Measurements from ENCODE around the gene PM20D1. TPM values are rescaled to one million over a fixed set of nuclear protein-coding genes. Genes with fewer than 3 reads are reported as not detected.
"Not testable (repeated sequence)": the region's sequence is repeated elsewhere in the genome, so short reads cannot be mapped to it uniquely, and the experiment has no call there.

The PM20D1 gene
- total and polyA plus RNA-seq, 3 experiments from 2014 or later: 0.31 to 2.6 (median 0.38) TPM

DNA sequence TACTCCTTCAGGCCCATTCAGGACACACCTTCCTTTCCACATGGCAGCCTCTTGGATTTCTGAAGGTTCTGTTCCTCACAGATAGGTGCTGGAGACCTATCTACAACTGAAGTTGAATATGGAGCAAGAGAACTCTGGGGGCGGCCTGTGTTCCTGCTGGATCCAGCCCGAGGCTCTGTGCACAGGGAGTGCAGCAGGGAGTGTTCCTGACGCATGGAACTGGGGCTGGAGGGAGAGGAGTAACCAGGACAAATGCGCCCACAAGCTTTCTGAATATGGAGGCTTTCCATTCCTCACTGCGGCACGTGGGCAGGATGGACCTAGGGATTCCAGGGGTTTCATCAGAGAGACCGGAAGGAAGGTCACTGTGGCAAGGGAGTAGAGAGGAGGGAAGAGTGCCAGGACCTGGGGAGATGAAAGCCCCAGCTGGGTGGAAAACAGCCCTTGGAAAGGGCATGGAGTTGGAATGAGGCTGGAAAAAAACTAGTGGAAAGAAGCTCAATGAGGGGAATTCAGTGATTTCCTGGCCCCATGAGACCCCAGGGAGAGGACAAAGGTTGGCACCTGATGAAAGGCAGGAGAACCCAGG, 12.5 kb downstream of the PM20D1 start:
- no peak overlapping the region for H3K27ac ChIP-seq (ENCODE audit: low read depth, low read length)
- no peaks in the 10 kb centered on the region for H3K27me3 Mint-ChIP-seq
- H3K4me1 Mint-ChIP-seq: no peaks in the 10 kb centered on the region
- CTCF ChIA-PET: interaction anchor here (1.0 kb wide), 1 partner anchor 10 kb away, joined by 3 read pairs; no protein-coding TSS in a partner anchor
- no peaks in the 10 kb centered on the region for H3K9me3 ChIP-seq (ENCODE audit: low read length)
- no peaks in the 10 kb centered on the region for H3K36me3 ChIP-seq (ENCODE audit: insufficient read depth, low read length)
- peaks cover 2 to 3% (median 2%) of the 10 kb centered on the region in 3 donors for H3K36me3 Mint-ChIP-seq
- no peaks in the 10 kb centered on the region for H3K9me3 Mint-ChIP-seq
- POLR2A ChIA-PET: interaction anchor here (0.8 kb wide), 1 partner anchor 22 kb away, joined by 3 read pairs; no protein-coding TSS in a partner anchor
- no peak overlapping the region for H3K4me3 ChIP-seq (ENCODE audit: low read length)
- H3K4me3 Mint-ChIP-seq: no peak overlapping the region
- DNase-seq: no peak
- H3K27ac Mint-ChIP-seq: no peak overlapping the region
- no peaks in the 10 kb centered on the region for H3K27me3 ChIP-seq (ENCODE audit: insufficient read depth, low read length, poor library complexity, severe bottlenecking)
- no peaks in the 10 kb centered on the region for H3K4me1 ChIP-seq (ENCODE audit: insufficient read depth, low read length)

- H3K27me3 Mint-ChIP-seq: no peaks in the 10 kb centered on the region
- Histone ChIP-seq H3K36me3 (ENCODE audit: insufficient read depth, low read length) (no peaks in the 10 kb centered on the region), H3K4me1 (ENCODE audit: insufficient read depth, low read length) (no peaks in the 10 kb centered on the region), H3K27ac (ENCODE audit: low read depth, low read length) (no peak overlapping the region), H3K4me3 (ENCODE audit: low read length) (no peak overlapping the region), H3K27me3 (ENCODE audit: insufficient read depth, low read length, poor library complexity, severe bottlenecking) (no peaks in the 10 kb centered on the region), H3K9me3 (ENCODE audit: low read length) (no peaks in the 10 kb centered on the region)
- peaks cover 1 to 3% (median 2%) of the 10 kb centered on the region in 3 donors for H3K36me3 Mint-ChIP-seq
- ChIA-PET CTCF (no interaction called here), POLR2A (no interaction called here)
- no peaks in the 10 kb centered on the region for H3K9me3 Mint-ChIP-seq
- H3K27ac Mint-ChIP-seq: no peak overlapping the region
- DNase-seq: no peak
- H3K4me3 Mint-ChIP-seq: no peak overlapping the region
- H3K4me1 Mint-ChIP-seq: no peaks in the 10 kb centered on the region
Measured at GRCh38 chr1:205834751-205835150, 15.2 kb downstream of the PM20D1 start.

DNA sequence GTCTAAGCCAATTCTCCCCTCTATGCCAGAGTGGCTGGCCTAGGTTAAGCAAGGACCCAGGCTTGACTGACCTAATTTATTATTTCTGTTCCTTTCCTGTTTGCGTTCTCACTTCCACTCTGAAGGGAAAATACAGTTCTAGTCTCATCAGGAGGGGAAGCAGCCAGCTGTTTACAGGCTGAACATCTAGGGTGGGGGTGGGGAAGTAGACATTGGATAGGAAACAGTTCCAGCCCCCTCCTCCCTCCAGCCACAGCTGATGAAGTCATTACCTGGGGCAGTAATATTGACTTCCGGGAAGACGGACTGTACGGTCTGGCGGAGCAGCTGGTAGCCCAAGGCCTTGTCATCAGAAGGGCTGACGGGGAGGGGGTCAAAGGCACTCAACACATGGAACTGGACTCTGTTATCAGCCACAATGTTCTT, 17.6 kb downstream of the PM20D1 start:
- H3K27me3 Mint-ChIP-seq: no peaks in the 10 kb centered on the region
- H3K4me1 Mint-ChIP-seq: no peaks in the 10 kb centered on the region
- POLR2A ChIA-PET: no interaction called here
- H3K36me3 Mint-ChIP-seq: peaks cover under 1 to 7% (median 1%) of the 10 kb centered on the region in 3 donors
- Histone ChIP-seq H3K27me3 (ENCODE audit: insufficient read depth, low read length, poor library complexity, severe bottlenecking) (no peaks in the 10 kb centered on the region), H3K9me3 (ENCODE audit: low read length) (no peaks in the 10 kb centered on the region), H3K4me1 (ENCODE audit: insufficient read depth, low read length) (no peaks in the 10 kb centered on the region), H3K27ac (ENCODE audit: low read depth, low read length) (no peak overlapping the region), H3K4me3 (ENCODE audit: low read length) (no peak overlapping the region), H3K36me3 (ENCODE audit: insufficient read depth, low read length) (no peaks in the 10 kb centered on the region)
- no peak for DNase-seq
- CTCF ChIA-PET: no interaction called here
- H3K4me3 Mint-ChIP-seq: no peak overlapping the region
- no peaks in the 10 kb centered on the region for H3K9me3 Mint-ChIP-seq
- H3K27ac Mint-ChIP-seq: peak overlapping the region in 1 of 8 donors; percentile 3

DNA sequence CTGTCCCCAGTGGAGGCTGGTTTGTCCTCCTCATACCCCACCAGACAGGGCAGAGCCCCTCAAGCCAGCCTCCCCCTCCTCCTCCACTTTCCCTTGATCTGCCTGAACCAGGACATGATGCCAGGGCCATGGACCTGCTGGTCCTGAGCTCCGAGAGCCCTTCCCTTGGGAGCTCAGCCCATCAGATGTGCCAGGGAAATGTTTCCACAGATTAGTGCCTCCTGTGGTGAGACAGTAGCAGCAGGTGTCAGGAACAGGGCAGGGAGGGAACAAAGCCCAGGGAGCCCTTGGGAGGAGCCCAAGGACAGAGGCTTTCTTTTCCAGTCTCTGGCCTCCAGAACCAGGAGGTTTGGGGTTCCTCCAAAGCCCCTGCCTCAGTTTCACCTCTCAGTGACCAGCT, 22.3 kb downstream of the PM20D1 start:
- POLR2A ChIA-PET: no interaction called here
- Mint-ChIP-seq H3K9me3 (no peaks in the 10 kb centered on the region), H3K27ac (no peak overlapping the region), H3K4me1 (peaks cover 12 to 16% (median 13%) of the 10 kb centered on the region in 3 donors), H3K36me3 (peaks cover 1 to 10% (median 8%) of the 10 kb centered on the region in 3 donors), H3K27me3 (peaks cover 0 to 5% of the 10 kb centered on the region in 2 donors), H3K4me3 (no peak overlapping the region)
- Histone ChIP-seq H3K27ac (ENCODE audit: low read depth, low read length) (no peak overlapping the region), H3K4me3 (ENCODE audit: low read length) (no peak overlapping the region), H3K9me3 (ENCODE audit: low read length) (no peaks in the 10 kb centered on the region), H3K4me1 (ENCODE audit: insufficient read depth, low read length) (no peaks in the 10 kb centered on the region), H3K36me3 (ENCODE audit: insufficient read depth, low read length) (no peaks in the 10 kb centered on the region), H3K27me3 (ENCODE audit: insufficient read depth, low read length, poor library complexity, severe bottlenecking) (no peaks in the 10 kb centered on the region)
- CTCF ChIA-PET: interaction anchor here (1.1 kb wide), 1 partner anchor 10 kb away, joined by 3 read pairs; no protein-coding TSS in a partner anchor
- no peak for DNase-seq

GRCh38 chr1:205826995-205827394, 22.9 kb downstream of the PM20D1 start:
- Histone ChIP-seq H3K27me3 (ENCODE audit: insufficient read depth, low read length, poor library complexity, severe bottlenecking) (no peaks in the 10 kb centered on the region), H3K4me1 (ENCODE audit: insufficient read depth, low read length) (no peaks in the 10 kb centered on the region), H3K4me3 (ENCODE audit: low read length) (no peak overlapping the region), H3K36me3 (ENCODE audit: insufficient read depth, low read length) (no peaks in the 10 kb centered on the region), H3K9me3 (ENCODE audit: low read length) (no peaks in the 10 kb centered on the region), H3K27ac (ENCODE audit: low read depth, low read length) (no peak overlapping the region)
- H3K9me3 Mint-ChIP-seq: no peaks in the 10 kb centered on the region
- POLR2A ChIA-PET: no interaction called here
- CTCF ChIA-PET: interaction anchor here (1.1 kb wide), 1 partner anchor 11 kb away, joined by 3 read pairs; no protein-coding TSS in a partner anchor
- H3K4me1 Mint-ChIP-seq: peaks cover 12 to 16% (median 13%) of the 10 kb centered on the region in 3 donors
- DNase-seq: no peak
- H3K27ac Mint-ChIP-seq: no peak overlapping the region
- peaks cover 1 to 10% (median 8%) of the 10 kb centered on the region in 3 donors for H3K36me3 Mint-ChIP-seq
- no peak overlapping the region for H3K4me3 Mint-ChIP-seq
- H3K27me3 Mint-ChIP-seq: peaks cover 0 to 5% of the 10 kb centered on the region in 2 donors

- H3K27ac Mint-ChIP-seq: peak overlapping the region in 2 of 8 donors; percentile 14 to 29
- POLR2A ChIA-PET: no interaction called here
- CTCF ChIA-PET: no interaction called here
Measured at GRCh38 chr1:205826016-205826806, 23.7 kb downstream of the PM20D1 start.

DNA sequence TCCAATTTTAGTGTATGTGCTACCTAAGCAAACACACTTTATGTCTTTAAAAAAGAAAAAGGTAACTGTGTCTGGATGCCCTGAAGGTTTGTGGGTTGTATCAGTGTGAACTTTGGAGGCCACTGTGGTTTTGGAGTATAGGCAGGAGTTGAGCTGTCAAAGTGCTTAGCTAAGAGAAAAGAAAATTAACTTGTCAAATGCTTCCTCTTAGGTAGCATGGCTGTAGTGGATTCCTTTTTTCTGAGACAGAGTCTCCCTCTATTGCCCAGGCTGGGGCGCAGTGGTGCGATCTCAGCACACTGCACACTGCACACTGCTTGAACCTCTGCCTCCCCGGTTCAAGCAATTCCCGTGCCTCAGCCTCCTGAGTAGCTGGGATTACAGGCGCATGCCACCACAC, 25.8 kb downstream of the PM20D1 start:
- Histone ChIP-seq H3K4me1 (ENCODE audit: insufficient read depth, low read length) (no peaks in the 10 kb centered on the region), H3K4me3 (ENCODE audit: low read length) (no peak overlapping the region), H3K9me3 (ENCODE audit: low read length) (no peaks in the 10 kb centered on the region), H3K27ac (ENCODE audit: low read depth, low read length) (no peak overlapping the region), H3K27me3 (ENCODE audit: insufficient read depth, low read length, poor library complexity, severe bottlenecking) (no peaks in the 10 kb centered on the region), H3K36me3 (ENCODE audit: insufficient read depth, low read length) (no peaks in the 10 kb centered on the region)
- no peak overlapping the region for H3K27ac Mint-ChIP-seq
- H3K36me3 Mint-ChIP-seq: peaks cover 0 to 10% (median 6%) of the 10 kb centered on the region in 3 donors
- ChIA-PET CTCF (interaction anchor here (1.4 to 1.7 kb wide), 2 partner anchors 10 to 32 kb away, joined by 4 read pairs; no protein-coding TSS in a partner anchor), POLR2A (no interaction called here)
- peak overlapping the region in 1 of 7 donors; percentile 52 for H3K4me3 Mint-ChIP-seq
- H3K9me3 Mint-ChIP-seq: no peaks in the 10 kb centered on the region
- peaks cover 12 to 16% (median 13%) of the 10 kb centered on the region in 3 donors for H3K4me1 Mint-ChIP-seq
- DNase-seq: peak in 1 of 5 donors; percentile 20
- H3K27me3 Mint-ChIP-seq: peaks cover 0 to 5% of the 10 kb centered on the region in 2 donors

More at GRCh38 chr1:205826016-205826806, 23.7 kb downstream of the PM20D1 start:
- no peaks in the 10 kb centered on the region for H3K9me3 Mint-ChIP-seq
- H3K27ac ChIP-seq (ENCODE audit: low read depth, low read length): no peak overlapping the region
- H3K36me3 ChIP-seq (ENCODE audit: insufficient read depth, low read length): no peaks in the 10 kb centered on the region
- H3K4me1 Mint-ChIP-seq: peaks cover 12 to 16% (median 13%) of the 10 kb centered on the region in 3 donors
- H3K9me3 ChIP-seq (ENCODE audit: low read length): no peaks in the 10 kb centered on the region
- peaks cover 0 to 5% of the 10 kb centered on the region in 2 donors for H3K27me3 Mint-ChIP-seq
- H3K4me3 ChIP-seq (ENCODE audit: low read length): no peak overlapping the region
- no peaks in the 10 kb centered on the region for H3K4me1 ChIP-seq (ENCODE audit: insufficient read depth, low read length)
- H3K4me3 Mint-ChIP-seq: no peak overlapping the region
- DNase-seq: no peak
- H3K36me3 Mint-ChIP-seq: peaks cover 1 to 10% (median 8%) of the 10 kb centered on the region in 3 donors
- no peaks in the 10 kb centered on the region for H3K27me3 ChIP-seq (ENCODE audit: insufficient read depth, low read length, poor library complexity, severe bottlenecking)

- H3K36me3 Mint-ChIP-seq; H3K4me3 ChIP-seq (ENCODE audit: low read length); DNase-seq; POLR2A ChIA-PET; H3K4me1 ChIP-seq (ENCODE audit: insufficient read depth, low read length); H3K36me3 ChIP-seq (ENCODE audit: insufficient read depth, low read length); H3K9me3 ChIP-seq (ENCODE audit: low read length); H3K27ac ChIP-seq (ENCODE audit: low read depth, low read length); H3K27me3 Mint-ChIP-seq; H3K9me3 Mint-ChIP-seq; H3K27me3 ChIP-seq (ENCODE audit: insufficient read depth, low read length, poor library complexity, severe bottlenecking); CTCF ChIA-PET: not testable (repeated sequence)
- Mint-ChIP-seq H3K27ac (peak overlapping the region in 1 of 8 donors; percentile 72), H3K4me3 (peak overlapping the region in 3 of 7 donors; percentile 4 to 18 (median 7)), H3K4me1 (peaks cover 12 to 16% (median 13%) of the 10 kb centered on the region in 3 donors)
Measured at GRCh38 chr1:205823260-205823659, 26.7 kb downstream of the PM20D1 start.
